ENCODE measurements around the gene TTC31.

Gene TTC31

DNA sequence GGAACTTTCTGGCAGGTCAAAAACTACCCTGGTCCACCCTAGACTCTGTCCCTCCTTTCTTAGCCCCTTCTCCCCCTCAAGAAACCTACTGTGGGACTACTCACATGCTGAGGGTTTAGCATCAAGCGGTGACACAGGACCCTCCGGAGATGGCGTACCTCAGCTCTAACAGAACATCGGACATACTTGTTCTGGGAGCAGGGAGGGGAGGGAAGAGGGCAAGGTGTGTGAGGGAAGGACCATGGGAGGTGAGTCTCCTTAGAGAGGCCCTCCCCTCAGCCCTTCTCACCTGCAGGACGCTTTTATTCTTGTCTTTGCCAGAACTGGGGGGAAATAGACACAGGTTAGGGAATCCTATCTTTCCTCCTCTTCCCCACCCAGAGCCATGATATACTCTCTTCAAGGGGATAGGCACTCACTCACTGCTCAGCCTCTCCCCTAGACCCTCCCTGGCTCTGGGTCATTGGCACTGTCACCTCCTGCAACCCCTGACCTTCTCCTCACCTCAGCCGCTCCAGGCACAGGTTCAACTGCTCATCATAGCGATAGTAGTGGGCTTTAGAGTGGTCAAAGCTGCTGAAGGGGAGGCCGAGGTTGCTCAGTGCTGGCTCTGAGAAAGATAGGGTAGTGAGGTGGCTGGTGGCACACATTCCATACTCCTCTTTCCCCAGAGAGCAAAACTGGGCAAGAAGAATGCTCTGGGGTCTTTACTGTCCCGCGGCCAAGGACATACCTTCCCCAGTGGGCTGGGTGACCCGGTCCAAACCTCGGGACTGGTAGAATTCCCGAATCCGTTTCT is 22.8 kb downstream of the TTC31 start:
- no peak for DNase-seq (ENCODE audit: low read depth in 2 of 2)

DNA sequence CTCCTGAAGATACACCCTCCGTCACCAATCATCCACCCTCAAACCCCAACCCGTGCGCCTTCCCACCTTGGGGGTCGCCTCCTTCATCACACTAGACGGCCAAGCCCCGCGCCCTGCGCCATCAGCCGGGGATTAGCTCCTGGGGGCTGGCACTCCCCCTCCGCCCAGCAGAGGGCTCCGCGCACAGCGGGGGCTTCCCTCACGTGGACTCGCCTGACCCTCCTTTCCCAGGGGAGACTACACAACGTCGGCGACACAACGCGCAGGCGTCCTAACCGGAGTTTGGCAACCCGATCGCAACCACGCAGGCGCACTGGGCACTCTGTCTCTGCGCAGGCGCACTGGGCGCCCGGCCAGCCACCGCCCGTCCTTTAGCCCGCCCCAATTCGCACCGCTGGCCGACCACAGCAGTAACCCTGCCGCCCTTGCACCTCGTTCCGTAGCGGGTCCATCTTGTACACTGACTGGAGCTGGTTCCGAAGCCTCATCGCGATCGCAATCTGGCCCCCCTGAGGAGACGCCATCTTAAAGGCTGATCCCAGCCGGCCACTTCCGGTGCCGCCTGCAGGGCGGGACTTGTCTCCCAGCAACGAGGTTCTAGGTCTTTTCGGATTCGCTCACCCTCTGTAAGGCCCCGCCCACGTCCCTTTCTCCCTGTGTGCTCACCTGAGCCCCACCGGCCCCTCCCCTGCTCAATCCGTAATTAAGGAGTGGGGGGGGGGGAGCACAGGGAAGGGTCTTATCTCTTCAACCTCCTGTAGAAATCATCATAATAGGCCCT is 24.5 kb downstream of the TTC31 start, which contains the start of gene PCGF1:
PCGF1 (minus strand) TSS at position 551 of the 781 bp plus-strand sequence; CDS start at position 524, 27 bp downstream.
- peak; percentile 97 to 99 for DNase-seq (ENCODE audit: low read depth in 2 of 2)

DNA sequence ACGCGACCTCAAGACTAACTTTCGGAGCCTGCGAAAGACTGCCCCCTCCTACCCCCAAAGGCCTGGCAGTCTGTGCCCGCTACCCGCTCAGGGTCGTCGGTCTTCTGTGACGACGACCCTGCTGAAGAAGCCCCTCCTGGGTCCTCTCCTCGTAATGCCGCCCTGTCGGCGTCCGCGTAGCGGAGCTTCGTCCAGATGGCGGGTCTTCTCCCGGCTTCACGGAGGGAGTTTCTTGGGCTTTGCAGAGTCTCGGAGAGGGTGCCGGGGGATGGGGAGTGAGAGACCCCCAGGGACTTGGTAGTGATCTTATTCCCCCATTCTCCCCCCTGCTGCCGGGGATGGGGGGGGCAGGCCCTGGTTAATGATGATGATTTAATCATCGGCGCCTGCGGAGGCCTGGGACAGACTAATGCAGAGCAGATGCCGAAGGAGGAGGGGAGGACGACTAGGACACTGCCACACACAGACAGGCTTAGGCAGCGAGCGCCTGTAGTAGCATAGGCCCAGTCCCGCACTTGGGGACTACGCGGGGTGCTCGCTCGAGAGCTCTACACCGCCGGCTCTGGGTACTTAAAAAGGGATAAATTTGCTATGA is 25.1 kb downstream of the TTC31 start:
- no peak for DNase-seq (ENCODE audit: low read depth in 2 of 2)

DNA sequence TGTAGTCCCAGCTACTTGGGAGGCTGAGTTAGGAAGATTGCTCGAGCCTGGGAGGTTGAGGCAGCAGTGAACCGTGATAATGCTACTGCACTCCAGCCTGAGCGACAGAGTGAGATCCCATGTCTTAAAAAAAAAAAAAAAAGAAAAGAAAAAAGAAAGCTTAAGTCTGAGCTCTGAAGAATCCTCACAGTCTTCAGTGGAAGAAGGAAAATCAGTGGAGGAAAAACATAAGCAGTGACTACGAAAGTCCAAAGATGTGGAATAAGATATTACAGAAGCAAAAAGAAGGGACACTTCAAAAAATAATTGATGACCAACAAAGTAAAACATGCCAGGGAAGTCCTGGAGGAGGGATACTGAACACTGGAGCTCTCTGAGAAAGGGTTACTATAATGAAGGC is 27.4 kb downstream of the TTC31 start:
- no peak for DNase-seq (ENCODE audit: low read depth in 2 of 2)

DNA sequence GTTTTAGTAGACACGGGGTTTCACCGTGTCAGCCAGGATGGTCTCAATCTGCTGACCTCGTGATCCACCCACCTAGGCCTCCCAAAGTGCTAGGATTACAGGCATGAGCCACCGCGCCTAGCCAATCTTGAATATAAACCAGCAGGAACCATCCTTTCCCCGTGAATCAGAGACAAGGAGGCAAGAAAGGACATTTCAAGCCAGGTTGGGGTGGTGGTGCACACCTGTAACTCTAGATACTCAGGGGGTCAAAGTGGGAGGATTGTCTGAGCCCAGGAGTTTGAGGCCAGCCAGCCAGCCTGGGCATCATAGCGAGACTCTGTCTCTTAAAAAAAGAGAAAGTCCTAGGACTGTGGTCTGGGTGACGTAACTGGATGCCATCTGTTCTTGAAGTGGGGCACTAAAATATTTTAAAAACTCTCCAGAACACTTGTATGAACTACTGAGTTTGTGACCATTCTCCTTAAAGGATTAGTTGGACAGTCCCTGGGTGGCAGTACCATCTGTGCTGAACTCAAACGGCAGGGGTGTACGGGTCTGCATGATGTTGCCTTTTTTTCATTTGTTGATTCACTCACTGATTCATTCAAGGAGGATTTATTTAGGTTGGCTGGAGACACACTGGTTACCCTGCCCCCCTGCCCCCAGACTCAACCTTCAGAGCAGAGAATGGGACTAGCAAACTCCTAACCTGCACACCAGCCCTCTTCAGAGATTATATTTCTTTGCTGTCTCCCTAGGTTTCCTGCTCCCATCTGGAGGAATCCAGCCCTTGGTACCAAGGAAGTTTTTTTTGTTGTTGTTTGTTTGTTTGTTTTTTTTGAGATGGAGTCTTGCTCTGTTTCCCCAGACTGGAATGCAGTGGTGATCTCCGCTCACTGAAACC is 28.5 kb downstream of the TTC31 start:
- no peak for DNase-seq (ENCODE audit: low read depth in 2 of 2)

DNA sequence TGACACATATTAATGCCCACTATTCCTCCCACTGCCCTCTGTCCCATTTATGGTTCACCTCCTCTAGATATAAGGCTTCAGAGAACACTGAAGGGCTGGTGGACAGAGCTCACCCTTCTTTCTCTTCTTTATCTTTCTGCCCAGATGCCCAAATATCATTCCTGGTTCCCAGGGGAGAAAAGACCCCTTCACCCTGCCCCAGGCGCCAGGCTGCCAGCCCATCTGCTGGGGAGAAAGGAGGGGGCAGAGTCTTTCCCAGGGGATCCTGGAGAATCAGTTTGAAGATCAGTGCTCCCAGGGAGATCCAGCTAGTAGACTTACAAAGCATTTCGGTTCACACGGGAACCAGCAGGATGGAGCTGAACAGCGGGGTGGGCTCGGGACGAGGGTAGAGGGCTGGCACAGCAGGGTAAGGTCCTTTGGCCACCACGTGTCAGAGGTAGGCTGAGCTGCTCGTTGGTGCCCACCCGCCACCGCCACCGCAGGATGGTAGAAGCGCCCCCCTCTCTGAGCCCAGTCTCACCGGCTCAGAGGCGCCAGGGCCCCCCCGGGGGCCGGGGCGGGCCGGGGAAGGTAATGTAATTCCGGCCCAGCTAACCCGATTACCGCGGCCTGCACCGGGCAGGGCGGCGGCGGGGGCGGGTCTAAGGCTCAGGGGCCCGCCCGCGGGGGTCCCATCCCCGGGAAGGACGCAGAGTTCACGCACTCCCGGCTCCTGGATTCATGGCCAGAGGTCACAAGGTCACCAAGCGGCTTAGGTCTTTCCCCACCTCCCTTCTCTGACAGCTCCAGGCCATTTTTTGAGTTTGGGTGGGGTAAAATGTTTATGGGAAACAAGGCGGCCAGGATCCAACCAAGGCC is 30.1 kb downstream of the TTC31 start:
- DNase-seq (ENCODE audit: low read depth in 2 of 2) = no peak

DNA sequence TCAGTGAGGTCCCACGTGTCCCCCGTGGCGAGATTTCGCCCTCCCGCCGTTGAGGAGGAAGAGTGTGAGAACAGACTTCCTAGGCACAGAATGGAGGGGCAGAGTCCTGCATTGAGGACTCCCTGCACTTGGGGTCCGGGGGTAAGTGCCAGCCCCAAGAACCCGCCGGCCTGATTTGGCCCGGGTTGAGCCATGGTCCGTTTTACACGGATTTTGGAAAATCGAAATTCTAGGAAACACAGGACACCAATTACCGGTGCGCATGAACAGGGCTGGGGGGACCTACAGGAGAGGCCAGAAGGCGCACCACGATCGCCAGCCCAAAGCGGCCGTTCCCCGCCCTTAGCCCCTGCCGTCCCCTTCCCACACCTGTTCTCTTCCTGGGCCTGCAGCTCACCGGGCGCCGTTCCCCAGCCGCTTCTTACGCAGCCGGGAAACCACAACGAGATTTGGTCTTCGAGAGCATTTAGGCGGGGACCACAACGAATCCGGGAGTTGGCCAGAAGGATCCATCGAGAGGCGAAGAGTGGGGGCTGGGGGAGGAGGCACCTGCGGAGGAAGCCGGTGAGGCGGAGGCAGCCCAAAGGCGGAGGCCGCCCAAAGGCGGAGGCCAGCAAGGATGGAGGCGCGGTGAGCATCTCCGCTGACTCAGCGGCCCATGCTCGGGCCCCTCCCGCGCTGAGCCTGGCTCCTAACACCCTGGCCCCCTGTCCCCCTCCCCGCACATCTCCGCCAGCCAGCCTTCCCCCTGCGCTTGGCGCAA is 30.9 kb downstream of the TTC31 start:
- no peak for DNase-seq (ENCODE audit: low read depth in 2 of 2)

DNA sequence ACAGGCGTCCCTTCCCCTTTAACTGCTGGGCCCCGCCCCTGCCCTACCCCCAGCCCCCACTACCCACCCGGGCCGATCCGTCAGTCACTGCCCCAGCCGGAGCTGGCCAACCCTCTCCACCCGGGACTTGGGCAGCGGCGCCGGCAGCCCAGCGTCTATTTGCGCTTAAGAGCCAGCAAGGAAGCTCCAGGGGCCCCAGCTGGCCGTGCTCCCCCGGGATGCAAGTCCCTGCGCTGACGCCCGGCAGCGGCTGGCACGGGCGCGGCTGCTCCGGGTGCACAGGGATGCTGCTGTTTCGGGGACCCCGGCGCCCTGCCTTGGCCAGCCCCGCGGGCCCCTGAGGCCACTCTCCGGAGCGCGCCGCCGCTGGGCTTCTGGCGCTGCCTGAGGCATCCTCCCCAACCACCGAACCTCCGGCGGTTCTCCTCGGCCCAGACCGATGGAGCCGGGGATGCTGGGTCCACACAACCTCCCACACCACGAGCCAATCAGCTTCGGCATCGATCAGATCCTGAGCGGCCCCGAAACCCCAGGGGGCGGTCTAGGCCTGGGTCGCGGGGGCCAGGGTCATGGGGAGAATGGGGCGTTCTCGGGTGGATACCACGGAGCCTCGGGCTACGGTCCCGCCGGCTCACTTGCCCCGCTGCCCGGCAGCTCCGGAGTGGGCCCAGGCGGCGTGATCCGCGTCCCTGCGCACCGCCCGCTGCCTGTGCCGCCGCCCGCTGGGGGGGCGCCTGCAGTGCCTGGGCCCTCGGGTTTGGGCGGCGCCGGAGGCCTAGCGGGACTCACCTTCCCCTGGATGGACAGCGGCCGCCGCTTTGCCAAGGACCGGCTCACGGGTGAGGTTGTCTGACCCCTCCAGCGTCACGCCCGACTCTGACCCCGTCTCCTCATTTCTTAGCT is 31.7 kb downstream of the TTC31 start, which contains the start of gene TLX2:
TLX2 (plus strand) TSS at position 83 of the 903 bp plus-strand sequence; CDS start at position 440, 357 bp downstream.
- no peak for DNase-seq (ENCODE audit: low read depth in 2 of 2)

DNA sequence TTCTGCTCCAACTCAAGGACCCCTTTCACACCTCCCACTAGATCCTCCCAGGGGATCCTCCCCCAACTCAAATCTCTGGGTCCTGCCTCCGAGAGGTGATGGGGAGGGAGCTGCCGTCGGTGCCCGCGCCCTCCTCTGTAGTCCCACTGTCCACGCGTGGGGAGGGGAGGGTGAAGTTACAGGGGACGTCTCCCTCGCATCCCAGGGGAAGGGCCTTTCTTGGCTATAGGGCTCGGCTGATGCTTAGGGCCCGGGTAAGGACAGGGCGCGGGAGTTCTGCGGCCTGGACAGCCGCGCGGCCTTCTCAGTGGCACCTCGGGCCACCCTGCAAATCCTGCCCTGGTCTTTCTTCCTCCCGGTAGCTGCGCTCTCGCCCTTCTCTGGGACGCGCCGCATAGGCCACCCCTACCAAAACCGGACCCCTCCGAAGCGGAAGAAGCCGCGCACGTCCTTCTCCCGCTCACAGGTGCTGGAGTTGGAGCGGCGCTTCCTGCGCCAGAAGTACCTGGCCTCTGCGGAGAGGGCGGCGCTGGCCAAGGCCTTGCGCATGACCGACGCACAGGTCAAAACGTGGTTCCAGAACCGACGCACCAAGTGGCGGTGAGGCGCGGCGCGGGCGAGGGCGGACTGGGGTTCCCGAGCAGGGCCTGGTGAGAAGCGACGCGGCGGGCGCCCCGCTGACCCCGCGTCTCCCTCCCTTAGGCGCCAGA is 32.5 kb downstream of the TTC31 start:
- no peak for DNase-seq (ENCODE audit: low read depth in 2 of 2)

DNA sequence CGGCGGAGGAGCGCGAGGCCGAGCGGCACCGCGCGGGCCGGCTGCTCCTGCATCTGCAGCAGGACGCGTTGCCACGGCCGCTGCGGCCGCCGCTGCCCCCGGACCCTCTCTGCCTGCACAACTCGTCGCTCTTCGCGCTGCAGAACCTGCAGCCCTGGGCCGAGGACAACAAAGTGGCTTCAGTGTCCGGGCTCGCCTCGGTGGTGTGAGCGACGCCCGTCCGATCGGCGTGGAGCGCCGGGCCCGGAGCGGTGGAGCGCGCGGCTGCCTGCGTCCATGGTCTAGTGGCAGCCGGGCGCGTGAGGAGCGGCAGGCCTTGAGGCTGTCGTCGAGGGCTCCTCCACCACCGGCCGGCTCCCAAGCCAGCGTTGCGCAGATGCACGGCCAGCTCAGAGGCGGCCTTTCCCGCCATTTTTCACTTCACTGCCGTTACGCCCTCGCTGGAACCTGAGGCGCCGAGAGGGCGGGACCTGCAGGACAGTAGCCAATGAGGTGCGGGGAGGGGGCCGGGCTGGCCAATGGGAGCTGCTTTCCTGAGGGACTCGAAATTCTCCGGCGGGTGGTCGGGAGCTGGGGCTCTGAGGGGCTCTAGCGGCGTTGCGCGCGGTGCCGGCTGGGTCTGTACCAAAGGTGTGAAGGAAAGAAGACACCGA is 33.2 kb downstream of the TTC31 start:
- DNase-seq (ENCODE audit: low read depth in 2 of 2) = peak in 1 of 2 donors; percentile 62

DNA sequence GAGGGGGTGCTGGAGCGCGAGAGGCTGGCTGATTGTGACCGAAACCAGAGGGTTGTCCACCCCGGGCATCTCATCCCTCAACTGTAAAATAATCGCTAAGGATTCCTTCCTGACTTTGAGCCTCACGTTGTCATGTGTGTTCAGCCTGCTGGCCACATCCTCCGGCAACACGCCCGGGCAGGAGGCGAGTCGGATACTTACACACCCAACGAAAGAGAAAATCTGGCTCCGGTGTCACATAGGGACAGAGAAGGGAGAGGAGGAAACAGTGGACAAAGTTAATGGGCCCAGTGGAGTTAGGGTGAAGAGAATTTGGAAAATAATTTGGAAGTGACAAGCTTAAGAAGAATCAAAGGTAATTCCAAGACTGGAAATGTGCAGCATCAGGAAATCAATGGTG is 33.8 kb downstream of the TTC31 start:
- DNase-seq (ENCODE audit: low read depth in 2 of 2) = no peak

DNA sequence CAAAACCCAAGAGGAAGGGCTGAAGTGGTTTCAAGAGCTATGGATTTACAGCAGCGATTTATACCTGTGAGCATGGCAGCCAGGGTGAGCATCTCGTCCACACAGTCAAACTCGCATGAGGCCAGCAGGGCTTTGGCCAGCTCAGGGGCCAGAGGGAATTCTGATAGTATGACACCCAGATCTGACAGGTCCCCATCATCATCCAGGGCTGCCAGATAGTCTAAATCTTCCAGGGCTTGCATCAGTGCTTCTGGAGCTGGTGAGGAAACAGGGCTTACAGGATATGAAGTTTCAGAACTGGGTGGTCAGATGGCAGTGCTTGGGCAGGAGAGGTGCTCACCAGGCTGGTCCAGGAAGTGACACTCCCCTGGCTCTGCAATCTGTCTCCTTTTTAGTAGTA is 39.6 kb downstream of the TTC31 start:
- DNase-seq (ENCODE audit: low read depth in 2 of 2) = no peak

DNA sequence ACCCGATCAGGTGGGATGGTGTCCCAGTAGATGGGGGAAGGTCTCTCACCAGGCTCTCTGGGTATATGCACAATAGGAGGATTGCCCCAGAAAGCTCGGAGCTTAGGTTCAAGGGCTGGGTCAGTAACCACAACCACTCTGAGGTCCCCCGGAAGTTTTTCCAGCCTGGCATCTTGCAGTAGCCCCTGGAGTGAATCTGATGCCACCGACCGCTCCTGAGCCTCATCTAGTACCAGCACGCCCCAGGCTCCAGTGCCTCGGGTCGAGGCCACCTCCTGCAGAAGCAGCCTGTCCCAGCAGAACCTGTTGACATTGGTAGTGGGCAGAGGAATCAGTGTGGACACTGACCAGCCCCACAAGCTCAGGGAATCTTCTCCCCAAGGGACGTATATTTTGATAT is 41.1 kb downstream of the TTC31 start:
- no peak for DNase-seq (ENCODE audit: low read depth in 2 of 2)

DNA sequence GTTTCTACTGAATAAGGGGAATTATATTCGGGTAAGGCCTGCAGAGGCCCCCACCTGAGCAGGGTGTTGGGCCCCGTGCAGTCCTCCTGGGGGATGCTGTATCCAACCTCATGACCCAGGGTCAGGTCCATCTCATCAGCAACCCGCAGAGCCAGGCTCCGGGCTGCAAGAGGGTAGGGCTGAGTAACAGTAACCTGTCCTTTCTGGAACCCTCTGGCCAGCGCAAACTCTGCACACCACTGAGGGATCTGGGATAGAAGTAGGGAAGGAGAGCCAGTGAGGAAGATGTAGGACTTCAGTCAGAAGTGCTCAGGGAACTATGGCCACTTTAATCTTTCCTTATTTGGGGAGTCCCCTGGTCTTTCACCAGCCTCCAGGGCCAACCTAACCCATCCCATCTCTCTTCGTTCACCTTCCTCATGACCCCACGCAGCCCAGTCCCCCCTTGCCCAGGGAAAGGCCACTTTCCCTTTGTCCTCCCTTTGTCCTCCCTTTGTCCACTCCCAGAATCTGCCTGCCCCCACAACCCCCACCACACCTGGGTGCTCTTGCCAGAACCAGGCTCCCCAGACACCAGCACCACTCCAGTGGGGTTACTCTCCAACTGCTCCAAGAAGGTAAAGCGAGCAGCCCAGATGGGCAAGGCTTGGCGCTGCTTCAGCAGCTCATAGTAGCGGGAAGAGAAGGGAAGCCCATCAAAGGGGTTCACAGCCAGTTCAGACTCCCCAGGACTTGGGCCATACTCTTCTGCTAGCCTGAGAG is 42.3 kb downstream of the TTC31 start:
- DNase-seq (ENCODE audit: low read depth in 2 of 2) = no peak

DNA sequence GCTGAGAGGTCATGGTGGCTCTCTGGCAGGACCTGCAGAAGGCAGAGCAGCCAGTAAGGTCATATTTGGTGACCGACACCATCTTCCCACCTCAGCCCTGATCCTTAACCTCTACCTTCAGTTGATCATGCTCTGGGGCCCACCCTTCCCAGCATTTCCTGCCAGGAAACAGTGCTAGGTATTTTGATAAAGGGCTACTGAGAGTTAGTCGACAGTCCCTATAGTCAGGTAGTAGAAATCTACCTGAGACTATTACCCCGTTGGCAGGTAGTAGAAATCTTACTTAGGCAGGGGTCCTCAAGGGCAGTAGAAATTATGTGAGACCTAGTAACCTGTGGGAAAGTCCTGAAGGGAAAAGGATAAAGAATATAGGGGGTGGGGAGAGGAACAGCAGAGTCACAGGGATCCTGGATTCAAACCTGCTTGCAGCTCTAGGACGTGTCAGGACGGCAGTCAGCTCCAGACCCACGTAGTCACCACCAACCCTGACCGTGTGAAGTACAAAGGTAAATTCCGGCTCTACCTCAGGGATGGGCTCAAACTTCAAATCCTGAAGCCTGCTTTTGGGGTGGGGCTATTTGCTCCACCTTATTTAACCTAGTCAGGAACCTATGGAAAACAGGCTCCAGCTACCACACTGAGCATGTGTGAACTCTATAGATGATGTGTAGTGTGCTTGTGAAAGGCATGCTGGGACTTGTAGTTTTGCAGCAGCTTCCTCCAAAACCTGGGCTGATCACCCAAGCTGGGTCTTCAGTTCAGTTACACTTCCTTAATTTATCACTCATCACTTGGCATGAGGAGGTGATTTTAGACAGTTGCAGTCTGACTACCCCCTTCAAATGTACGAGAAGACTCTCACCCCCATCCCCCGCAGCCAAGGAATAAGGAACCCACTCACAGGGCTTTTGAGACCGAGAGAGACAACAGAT is 43.1 kb downstream of the TTC31 start, which contains the start of gene DQX1:
DQX1 (minus strand) TSS at position 515 of the 932 bp plus-strand sequence; CDS start at position 13, 502 bp downstream.
- no peak for DNase-seq (ENCODE audit: low read depth in 2 of 2)

Measured in stimulated activated CD8-positive, alpha-beta memory T cell treated with anti-CD3 and anti-CD28 coated beads, Interleukin-2, amount 100 ng/mL, for 1 hour (primary cell).